ENCODE results near the gene DNER.
A peak's percentile ranks its signal among the peaks of the same experiment; 100 is the strongest.
"Not testable (repeated sequence)": the region's sequence is repeated elsewhere in the genome, so short reads cannot be mapped to it uniquely, and the experiment has no call there.

The DNER gene

DNA sequence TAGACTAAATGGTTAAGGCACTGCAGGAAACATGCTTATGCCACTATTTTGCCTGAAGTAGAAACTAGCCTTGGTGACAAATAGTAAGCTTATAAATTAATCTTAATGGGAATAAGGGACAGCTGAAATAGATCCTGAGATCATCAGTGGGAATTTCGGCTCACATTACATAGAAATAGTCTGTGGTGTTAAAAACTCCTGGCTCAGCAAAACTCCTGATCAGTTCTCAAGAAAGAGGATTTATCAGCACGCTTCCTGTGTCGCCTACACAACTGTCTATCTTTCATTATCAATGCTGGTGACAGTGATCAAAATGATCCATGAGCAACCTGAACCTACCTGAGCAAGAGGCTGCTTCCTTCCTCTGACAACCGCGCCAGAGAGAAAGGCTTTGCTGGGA is 17.0 kb upstream of the DNER start:
- in situ Hi-C loops (cut with HindIII; ENCODE audit: low pct_ligation_motif_present, low sequenced_read_pairs) = no loop called here
- Histone ChIP-seq H3K27ac (no peak overlapping the region), H3K27me3 (replicated peaks) (no peaks in the 10 kb centered on the region), H3K36me3 (replicated peaks) (no peaks in the 10 kb centered on the region), H3K4me3 (ENCODE audit: low read depth, low read length) (no peak overlapping the region)
- TF ChIP-seq, protein P1, sequence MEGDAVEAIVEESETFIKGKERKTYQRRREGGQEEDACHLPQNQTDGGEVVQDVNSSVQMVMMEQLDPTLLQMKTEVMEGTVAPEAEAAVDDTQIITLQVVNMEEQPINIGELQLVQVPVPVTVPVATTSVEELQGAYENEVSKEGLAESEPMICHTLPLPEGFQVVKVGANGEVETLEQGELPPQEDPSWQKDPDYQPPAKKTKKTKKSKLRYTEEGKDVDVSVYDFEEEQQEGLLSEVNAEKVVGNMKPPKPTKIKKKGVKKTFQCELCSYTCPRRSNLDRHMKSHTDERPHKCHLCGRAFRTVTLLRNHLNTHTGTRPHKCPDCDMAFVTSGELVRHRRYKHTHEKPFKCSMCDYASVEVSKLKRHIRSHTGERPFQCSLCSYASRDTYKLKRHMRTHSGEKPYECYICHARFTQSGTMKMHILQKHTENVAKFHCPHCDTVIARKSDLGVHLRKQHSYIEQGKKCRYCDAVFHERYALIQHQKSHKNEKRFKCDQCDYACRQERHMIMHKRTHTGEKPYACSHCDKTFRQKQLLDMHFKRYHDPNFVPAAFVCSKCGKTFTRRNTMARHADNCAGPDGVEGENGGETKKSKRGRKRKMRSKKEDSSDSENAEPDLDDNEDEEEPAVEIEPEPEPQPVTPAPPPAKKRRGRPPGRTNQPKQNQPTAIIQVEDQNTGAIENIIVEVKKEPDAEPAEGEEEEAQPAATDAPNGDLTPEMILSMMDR (IDR thresholded peaks at IDR 0.05; ENCODE audit: low read depth, low read length, missing control alignments) = no peak
- DNase-seq = no peak

DNA sequence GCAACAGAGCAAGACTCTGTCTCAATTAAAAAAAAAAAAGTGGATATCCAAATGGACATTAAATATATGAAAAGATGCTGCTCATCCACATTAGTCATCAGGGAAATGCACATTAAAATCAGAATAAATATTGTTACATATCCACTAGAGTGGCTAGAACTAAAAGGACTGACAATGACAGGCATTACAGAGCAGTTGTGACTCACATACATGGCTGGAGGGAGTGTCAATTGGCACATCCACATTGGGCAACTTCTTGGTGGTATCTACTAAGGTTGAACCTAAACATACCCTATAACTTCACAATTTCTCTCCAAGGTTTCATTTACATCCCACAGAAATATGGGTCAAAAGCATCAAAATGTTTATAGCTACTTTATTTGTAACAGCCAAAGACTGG is 14.0 kb upstream of the DNER start:
- Histone ChIP-seq H3K36me3 (replicated peaks) (no peaks in the 10 kb centered on the region), H3K27ac (no peak overlapping the region), H3K27me3 (replicated peaks) (no peaks in the 10 kb centered on the region), H3K4me3 (ENCODE audit: low read depth, low read length) (no peak overlapping the region)
- in situ Hi-C loops (cut with HindIII; ENCODE audit: low pct_ligation_motif_present, low sequenced_read_pairs) = no loop called here
- no peak for DNase-seq
- TF ChIP-seq, protein P1 (IDR thresholded peaks at IDR 0.05; ENCODE audit: low read depth, low read length, missing control alignments) = no peak

DNA sequence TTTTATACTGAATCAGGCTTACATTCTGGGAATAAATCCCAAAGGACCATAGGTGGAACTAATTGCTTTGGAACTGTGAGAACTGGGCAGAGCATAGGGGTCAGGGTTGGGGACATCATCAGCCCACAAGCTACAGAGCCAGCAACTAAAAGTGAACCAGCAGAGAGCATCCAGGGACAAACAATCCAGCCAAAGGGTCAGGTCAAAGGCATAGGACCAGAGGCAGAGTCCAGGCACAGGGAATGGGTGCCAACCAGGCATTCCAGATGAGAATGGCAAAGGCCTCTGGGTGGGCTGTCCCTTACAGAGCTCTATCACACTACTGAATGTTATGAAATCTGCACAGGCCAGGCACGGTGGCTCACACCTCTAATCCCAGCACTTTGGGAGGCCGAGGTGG is 12.3 kb upstream of the DNER start:
- no peaks in the 10 kb centered on the region for H3K36me3 ChIP-seq (replicated peaks)
- DNase-seq = no peak
- H3K27ac ChIP-seq = no peak overlapping the region
- in situ Hi-C loops (cut with HindIII; ENCODE audit: low pct_ligation_motif_present, low sequenced_read_pairs) = no loop called here
- no peaks in the 10 kb centered on the region for H3K27me3 ChIP-seq (replicated peaks)
- TF ChIP-seq, protein P1 (IDR thresholded peaks at IDR 0.05; ENCODE audit: low read depth, low read length, missing control alignments) = no peak
- H3K4me3 ChIP-seq (ENCODE audit: low read depth, low read length) = no peak overlapping the region

DNA sequence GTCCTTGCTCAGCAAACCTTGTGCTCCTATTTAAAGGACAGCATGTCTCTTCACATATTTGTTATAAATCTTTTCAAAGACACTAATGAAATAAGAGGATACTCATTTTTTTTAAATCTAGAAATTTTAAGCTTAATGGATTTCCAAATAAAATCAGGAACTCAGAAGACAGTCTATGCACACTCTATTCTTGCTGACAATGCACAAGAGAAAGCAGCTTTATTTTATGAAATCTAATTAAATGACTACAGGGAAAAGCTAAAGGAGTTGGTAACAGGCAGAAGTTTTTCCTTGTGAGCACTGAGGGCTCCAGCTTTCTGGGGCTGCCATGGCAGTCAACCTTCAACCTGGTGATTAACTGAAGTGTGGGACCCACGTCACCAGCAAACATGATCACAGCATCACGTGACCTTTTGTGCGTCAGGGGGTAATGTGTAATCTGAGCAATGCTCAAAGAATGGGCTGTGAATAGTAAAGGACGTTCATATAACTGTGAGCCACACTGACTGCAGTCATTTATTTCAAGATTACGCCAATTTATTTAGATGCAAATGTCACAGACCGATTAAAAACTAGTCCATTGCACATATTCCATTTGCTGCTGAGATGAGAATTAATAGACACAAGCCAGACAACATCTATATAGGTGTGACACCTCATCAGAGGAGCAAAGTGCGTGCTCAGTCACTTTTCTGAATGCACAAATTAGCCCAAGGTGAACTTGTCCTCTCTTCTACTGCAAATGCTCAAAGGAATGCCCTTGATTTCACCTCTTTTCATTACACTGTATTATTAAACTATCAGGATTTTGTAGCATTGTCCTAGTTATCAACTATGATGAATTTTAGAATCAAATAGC is 11.6 kb upstream of the DNER start:
- H3K27ac ChIP-seq = peak overlapping the region; percentile 65
- H3K4me3 ChIP-seq (ENCODE audit: low read depth, low read length) = no peak overlapping the region
- in situ Hi-C loops (cut with HindIII; ENCODE audit: low pct_ligation_motif_present, low sequenced_read_pairs) = no loop called here
- H3K36me3 ChIP-seq (replicated peaks) = no peaks in the 10 kb centered on the region
- TF ChIP-seq, protein P1 (IDR thresholded peaks at IDR 0.05; ENCODE audit: low read depth, low read length, missing control alignments) = no peak
- H3K27me3 ChIP-seq (replicated peaks) = no peaks in the 10 kb centered on the region
- peak; percentile 94 for DNase-seq

DNA sequence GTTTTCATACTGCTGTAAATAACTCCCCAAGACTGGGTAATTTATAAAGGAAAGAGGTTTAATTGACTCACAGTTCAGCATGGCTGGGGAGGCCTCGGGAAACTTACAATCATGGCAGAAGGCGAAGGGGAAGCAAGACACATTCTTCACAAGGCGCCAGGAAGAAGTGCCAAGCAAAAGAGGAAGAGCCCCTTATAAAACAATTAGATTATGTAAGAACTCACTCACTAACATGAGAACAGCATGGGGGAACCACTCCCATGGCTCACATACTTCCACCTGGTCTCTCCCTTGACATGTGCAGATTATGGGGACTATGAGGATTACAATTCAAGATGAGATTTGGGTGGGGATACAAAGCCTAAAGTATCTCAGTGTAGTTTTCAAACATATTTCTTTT is 8.8 kb upstream of the DNER start:
- H3K27me3 ChIP-seq (replicated peaks); H3K36me3 ChIP-seq (replicated peaks); H3K27ac ChIP-seq; DNase-seq; in situ Hi-C loops (cut with HindIII; ENCODE audit: low pct_ligation_motif_present, low sequenced_read_pairs); H3K4me3 ChIP-seq (ENCODE audit: low read depth, low read length): not testable (repeated sequence)

DNA sequence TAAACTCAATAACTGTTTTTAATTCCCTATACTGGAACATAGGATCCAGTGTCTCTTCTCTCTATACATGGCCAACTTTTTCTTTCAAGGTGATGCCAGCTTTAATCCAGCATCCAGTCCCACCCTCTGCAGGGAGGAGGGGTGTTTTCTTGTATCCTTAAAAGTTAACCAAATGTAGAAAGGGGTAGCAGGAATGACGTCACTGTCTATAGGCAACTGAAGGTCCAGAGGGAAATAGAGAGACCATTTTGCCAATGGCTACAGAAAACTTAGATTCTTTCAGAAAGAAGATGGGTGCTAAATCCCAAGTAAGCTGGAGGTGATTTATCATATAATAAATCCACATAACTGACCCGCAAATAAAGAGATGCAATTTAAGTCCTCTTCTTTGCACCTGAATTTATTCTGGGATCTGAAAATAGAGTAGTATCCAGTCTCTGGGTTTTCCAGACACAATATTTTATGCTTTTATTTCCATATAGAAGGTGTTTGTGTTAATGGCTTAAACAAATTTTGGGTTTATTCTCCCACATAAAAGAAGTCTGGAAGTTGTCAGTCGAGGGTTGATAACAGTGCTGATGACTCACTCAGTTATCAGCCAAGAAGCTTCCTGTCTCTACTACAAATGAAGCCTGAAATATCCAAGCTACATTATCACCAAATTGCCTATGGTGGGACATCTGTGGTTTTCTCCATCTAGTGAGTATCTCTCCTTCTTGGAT is 5.7 kb upstream of the DNER start:
- peaks cover 1% of the 10 kb centered on the region for H3K27me3 ChIP-seq (replicated peaks)
- in situ Hi-C loops (cut with HindIII; ENCODE audit: low pct_ligation_motif_present, low sequenced_read_pairs) = no loop called here
- TF ChIP-seq, protein P1 (IDR thresholded peaks at IDR 0.05; ENCODE audit: low read depth, low read length, missing control alignments) = no peak
- H3K27ac ChIP-seq = no peak overlapping the region
- H3K36me3 ChIP-seq (replicated peaks) = no peaks in the 10 kb centered on the region
- no peak overlapping the region for H3K4me3 ChIP-seq (ENCODE audit: low read depth, low read length)
- DNase-seq = peak; percentile 41
